Fibroblast of lung (primary cell): Measurements from ENCODE around the gene GSE1.

Experiments used
- EZH2 ChIP-seq: IDR thresholded peaks from 2 replicates; pipeline ENCODE4 v1.5.1; 2012; ENCODE audit warnings: low read length, control low read depth, mild to moderate bottlenecking; ENCODE audit errors: missing control alignments
- TF ChIP-seq, protein P1 (sequence below), 2 donors: IDR thresholded peaks in 1 of 2; conservative IDR thresholded peaks in 1 of 2; 1 replicate in 1 of 2; 2 replicates in 1 of 2; pipeline ENCODE4 v1.5.1; 2011 to 2012; ENCODE audit warnings: low read length in 2 of 2, control low read depth in 1 of 2, inconsistent platforms in 1 of 2, low read depth in 1 of 2, mild to moderate bottlenecking in 1 of 2

DNA sequence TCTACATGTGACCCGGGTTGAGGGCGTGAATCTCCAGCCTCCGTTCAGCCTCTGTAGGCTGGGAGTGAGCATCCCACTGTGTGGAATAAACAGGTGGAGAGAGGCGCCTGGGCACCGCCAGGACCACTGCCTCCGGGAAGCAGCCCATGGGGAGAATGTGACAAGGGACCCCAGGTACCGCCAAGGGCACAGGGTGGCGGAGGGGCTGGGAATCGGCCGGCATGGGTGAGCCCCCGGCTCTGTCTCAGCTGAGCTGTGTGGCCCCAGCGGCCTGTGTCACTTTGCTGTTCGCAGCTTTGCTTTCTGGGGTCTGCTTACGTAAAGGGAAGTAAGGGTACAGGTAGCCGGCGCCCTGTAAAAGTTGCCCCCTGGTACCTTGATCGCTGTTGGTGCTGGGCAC is 11.5 kb downstream of the GSE1 start:
- TF ChIP-seq, protein P1, sequence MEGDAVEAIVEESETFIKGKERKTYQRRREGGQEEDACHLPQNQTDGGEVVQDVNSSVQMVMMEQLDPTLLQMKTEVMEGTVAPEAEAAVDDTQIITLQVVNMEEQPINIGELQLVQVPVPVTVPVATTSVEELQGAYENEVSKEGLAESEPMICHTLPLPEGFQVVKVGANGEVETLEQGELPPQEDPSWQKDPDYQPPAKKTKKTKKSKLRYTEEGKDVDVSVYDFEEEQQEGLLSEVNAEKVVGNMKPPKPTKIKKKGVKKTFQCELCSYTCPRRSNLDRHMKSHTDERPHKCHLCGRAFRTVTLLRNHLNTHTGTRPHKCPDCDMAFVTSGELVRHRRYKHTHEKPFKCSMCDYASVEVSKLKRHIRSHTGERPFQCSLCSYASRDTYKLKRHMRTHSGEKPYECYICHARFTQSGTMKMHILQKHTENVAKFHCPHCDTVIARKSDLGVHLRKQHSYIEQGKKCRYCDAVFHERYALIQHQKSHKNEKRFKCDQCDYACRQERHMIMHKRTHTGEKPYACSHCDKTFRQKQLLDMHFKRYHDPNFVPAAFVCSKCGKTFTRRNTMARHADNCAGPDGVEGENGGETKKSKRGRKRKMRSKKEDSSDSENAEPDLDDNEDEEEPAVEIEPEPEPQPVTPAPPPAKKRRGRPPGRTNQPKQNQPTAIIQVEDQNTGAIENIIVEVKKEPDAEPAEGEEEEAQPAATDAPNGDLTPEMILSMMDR (conservative IDR thresholded peaks at IDR 0.05 in 1 of 2, IDR thresholded peaks at IDR 0.05 in 1 of 2; ENCODE audit: low read depth in 1 of 2, low read length in 2 of 2) = no peak
- TF ChIP-seq EZH2 = no peak
